ENCODE data around the gene AKAP10.

AKAP10 gene

GRCh38 chr17:19996502-19996901 is 18.9 kb upstream of the AKAP10 start (continued):
- TF ChIP-seq, protein P1, sequence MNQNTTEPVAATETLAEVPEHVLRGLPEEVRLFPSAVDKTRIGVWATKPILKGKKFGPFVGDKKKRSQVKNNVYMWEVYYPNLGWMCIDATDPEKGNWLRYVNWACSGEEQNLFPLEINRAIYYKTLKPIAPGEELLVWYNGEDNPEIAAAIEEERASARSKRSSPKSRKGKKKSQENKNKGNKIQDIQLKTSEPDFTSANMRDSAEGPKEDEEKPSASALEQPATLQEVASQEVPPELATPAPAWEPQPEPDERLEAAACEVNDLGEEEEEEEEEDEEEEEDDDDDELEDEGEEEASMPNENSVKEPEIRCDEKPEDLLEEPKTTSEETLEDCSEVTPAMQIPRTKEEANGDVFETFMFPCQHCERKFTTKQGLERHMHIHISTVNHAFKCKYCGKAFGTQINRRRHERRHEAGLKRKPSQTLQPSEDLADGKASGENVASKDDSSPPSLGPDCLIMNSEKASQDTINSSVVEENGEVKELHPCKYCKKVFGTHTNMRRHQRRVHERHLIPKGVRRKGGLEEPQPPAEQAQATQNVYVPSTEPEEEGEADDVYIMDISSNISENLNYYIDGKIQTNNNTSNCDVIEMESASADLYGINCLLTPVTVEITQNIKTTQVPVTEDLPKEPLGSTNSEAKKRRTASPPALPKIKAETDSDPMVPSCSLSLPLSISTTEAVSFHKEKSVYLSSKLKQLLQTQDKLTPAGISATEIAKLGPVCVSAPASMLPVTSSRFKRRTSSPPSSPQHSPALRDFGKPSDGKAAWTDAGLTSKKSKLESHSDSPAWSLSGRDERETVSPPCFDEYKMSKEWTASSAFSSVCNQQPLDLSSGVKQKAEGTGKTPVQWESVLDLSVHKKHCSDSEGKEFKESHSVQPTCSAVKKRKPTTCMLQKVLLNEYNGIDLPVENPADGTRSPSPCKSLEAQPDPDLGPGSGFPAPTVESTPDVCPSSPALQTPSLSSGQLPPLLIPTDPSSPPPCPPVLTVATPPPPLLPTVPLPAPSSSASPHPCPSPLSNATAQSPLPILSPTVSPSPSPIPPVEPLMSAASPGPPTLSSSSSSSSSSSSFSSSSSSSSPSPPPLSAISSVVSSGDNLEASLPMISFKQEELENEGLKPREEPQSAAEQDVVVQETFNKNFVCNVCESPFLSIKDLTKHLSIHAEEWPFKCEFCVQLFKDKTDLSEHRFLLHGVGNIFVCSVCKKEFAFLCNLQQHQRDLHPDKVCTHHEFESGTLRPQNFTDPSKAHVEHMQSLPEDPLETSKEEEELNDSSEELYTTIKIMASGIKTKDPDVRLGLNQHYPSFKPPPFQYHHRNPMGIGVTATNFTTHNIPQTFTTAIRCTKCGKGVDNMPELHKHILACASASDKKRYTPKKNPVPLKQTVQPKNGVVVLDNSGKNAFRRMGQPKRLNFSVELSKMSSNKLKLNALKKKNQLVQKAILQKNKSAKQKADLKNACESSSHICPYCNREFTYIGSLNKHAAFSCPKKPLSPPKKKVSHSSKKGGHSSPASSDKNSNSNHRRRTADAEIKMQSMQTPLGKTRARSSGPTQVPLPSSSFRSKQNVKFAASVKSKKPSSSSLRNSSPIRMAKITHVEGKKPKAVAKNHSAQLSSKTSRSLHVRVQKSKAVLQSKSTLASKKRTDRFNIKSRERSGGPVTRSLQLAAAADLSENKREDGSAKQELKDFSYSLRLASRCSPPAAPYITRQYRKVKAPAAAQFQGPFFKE (tag by site-specific recombination; IDR thresholded peaks at IDR 0.05; ENCODE audit: borderline replicate concordance) = no peak
- TF ChIP-seq ZFP69B (tag by site-specific recombination; IDR thresholded peaks at IDR 0.05) = 0 out of 2 replicates have a peak, but pooled peaks have one; percentile 55
- no peak for TF ChIP-seq ZNF785 (tag by site-specific recombination; IDR thresholded peaks at IDR 0.05)
- no peak for TF ChIP-seq ZNF155 (tag by site-specific recombination; IDR thresholded peaks at IDR 0.05)
- TF ChIP-seq GLIS1 (tag by site-specific recombination; IDR thresholded peaks at IDR 0.05) = no peak
- TF ChIP-seq YY2 (tag by site-specific recombination; IDR thresholded peaks at IDR 0.05) = no peak
- no peak for TF ChIP-seq ZNF629 (tag by site-specific recombination; IDR thresholded peaks at IDR 0.05)
- no peak for TF ChIP-seq KLF1 (tag by site-specific recombination; IDR thresholded peaks at IDR 0.05)
- TF ChIP-seq ZNF792 (tag by site-specific recombination; IDR thresholded peaks at IDR 0.05) = no peak
- TF ChIP-seq, protein P2, sequence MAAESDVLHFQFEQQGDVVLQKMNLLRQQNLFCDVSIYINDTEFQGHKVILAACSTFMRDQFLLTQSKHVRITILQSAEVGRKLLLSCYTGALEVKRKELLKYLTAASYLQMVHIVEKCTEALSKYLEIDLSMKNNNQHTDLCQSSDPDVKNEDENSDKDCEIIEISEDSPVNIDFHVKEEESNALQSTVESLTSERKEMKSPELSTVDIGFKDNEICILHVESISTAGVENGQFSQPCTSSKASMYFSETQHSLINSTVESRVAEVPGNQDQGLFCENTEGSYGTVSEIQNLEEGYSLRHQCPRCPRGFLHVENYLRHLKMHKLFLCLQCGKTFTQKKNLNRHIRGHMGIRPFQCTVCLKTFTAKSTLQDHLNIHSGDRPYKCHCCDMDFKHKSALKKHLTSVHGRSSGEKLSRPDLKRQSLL (tag by site-specific recombination; IDR thresholded peaks at IDR 0.05) = no peak
- TF ChIP-seq ZNF132 (tag by site-specific recombination; IDR thresholded peaks at IDR 0.05; ENCODE audit: borderline replicate concordance) = no peak
- no peak for TF ChIP-seq ELK4 (IDR thresholded peaks at IDR 0.05; ENCODE audit: borderline replicate concordance, low read depth, low read length)
- no peak for TF ChIP-seq ZNF48 (tag by site-specific recombination; IDR thresholded peaks at IDR 0.05)
- no peak for TF ChIP-seq ZNF670 (tag by site-specific recombination; IDR thresholded peaks at IDR 0.05; ENCODE audit: low read depth)

DNA sequence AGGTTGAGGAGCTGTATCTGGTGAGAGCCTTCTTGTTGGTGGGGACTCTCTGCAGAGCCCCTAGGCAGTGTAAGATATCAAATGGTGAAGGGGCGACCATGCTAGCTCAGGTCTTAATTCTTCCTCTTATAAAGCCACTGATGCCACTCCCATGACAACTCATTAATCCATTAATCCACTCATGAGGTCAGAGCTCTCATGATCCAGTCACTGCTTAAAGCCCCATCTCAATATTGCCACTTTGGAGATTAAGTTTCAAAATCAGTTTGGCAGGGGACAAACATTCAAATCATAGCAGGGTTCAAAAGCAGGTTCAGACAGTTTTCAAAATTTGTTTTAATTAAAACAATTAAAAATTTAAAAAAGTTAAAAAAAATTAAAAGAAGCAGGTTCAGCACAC is 18.5 kb upstream of the AKAP10 start:
- Histone ChIP-seq H3K27ac (ENCODE audit: extremely low read depth, low read depth, low read length) (no peak overlapping the region), H3K36me3 (ENCODE audit: control insufficient read depth in 2 of 2, insufficient read depth in 1 of 2, low read length in 2 of 2) (no peaks in the 10 kb centered on the region; a peak in 1 of 3 replicates), H3K4me3 (ENCODE audit: low read depth, low read length) (no peak overlapping the region), H3K4me1 (ENCODE audit: control insufficient read depth, insufficient read depth, low read length) (no peaks in the 10 kb centered on the region), H3K9me3 (ENCODE audit: control insufficient read depth, insufficient read depth, low read depth, low read length) (no peaks in the 10 kb centered on the region)
- CTCF ChIA-PET = interaction anchor here (1.2 to 1.9 kb wide), 5 partner anchors 13 to 125 kb away, joined by 3 to 14 read pairs (median 7); partner anchors contain the start of gene SPECC1
- POLR2A ChIA-PET = interaction anchor here (0.6 to 1.7 kb wide), 2 partner anchors 13 to 95 kb away, joined by 4 to 7 read pairs; partner anchors contain the start of gene SPECC1
- TF ChIP-seq ZNF654 (tag by site-specific recombination; IDR thresholded peaks at IDR 0.05; ENCODE audit: low read depth) = no peak
- TF ChIP-seq ZNF600 (tag by site-specific recombination; IDR thresholded peaks at IDR 0.05) = no peak
- no peak for TF ChIP-seq TRIM28 (IDR thresholded peaks at IDR 0.05; ENCODE audit: borderline replicate concordance, low read length)
- no peak for TF ChIP-seq SP2 (tag by site-specific recombination; IDR thresholded peaks at IDR 0.05)
- TF ChIP-seq ZNF169 (tag by site-specific recombination; IDR thresholded peaks at IDR 0.05) = no peak
- TF ChIP-seq KLF10 (tag by site-specific recombination; IDR thresholded peaks at IDR 0.05) = no peak
- no peak for TF ChIP-seq ZNF37A (tag by site-specific recombination; IDR thresholded peaks at IDR 0.05)
- TF ChIP-seq ZNF692 (tag by site-specific recombination; IDR thresholded peaks at IDR 0.05) = no peak
- no peak for TF ChIP-seq ZSCAN5A (tag by site-specific recombination; IDR thresholded peaks at IDR 0.05)
- no peak for TF ChIP-seq ZNF16 (tag by site-specific recombination; IDR thresholded peaks at IDR 0.05; ENCODE audit: low read depth)
- no peak for TF ChIP-seq ZNF354C (tag by site-specific recombination; IDR thresholded peaks at IDR 0.05; ENCODE audit: borderline replicate concordance, low read depth)
- TF ChIP-seq ZNF112 (tag by site-specific recombination; IDR thresholded peaks at IDR 0.05) = no peak
- no peak for TF ChIP-seq ZBTB48 (tag by site-specific recombination; IDR thresholded peaks at IDR 0.05)
- no peak for TF ChIP-seq ZNF792 (tag by site-specific recombination; IDR thresholded peaks at IDR 0.05)

Measured in HEK293 (cell line).